Hepatocyte (in vitro differentiated cells): ENCODE measurements around the gene EPHA4. TPM values are rescaled to one million over a fixed set of nuclear protein-coding genes. Genes with fewer than 3 reads are reported as not detected.

Experiments used
- DNase-seq: peaks from one replicate; pipeline ENCODE4 v3.0.0-alpha.2; 2016; ENCODE audit warnings: low spot score
- H2AFZ ChIP-seq: fragments of 200-600 bp; sonication (generic); 2 replicates; pipeline ENCODE4 v1.6.0; 2016; ENCODE audit warnings: antibody characterized with exemption, mild to moderate bottlenecking
- H3K27ac ChIP-seq: fragments of 200-600 bp; sonication (generic); 2 replicates; pipeline ENCODE4 v1.5.1; 2016; ENCODE audit warnings: mild to moderate bottlenecking
- H3K27me3 ChIP-seq: fragments of 200-600 bp; sonication (generic); 2 replicates; pipeline ENCODE4 v1.6.1; 2016
- H3K36me3 ChIP-seq: fragments of 200-600 bp; sonication (generic); replicated peaks from 2 replicates; pipeline ENCODE4 v1.5.1; 2016; ENCODE audit warnings: low read depth; ENCODE audit not compliant: insufficient read depth
- H3K4me1 ChIP-seq: fragments of 200-600 bp; sonication (generic); 2 replicates; pipeline ENCODE4 v1.5.1; 2016; ENCODE audit warnings: mild to moderate bottlenecking, moderate library complexity; ENCODE audit not compliant: insufficient read depth
- H3K4me2 ChIP-seq: fragments of 200-600 bp; sonication (generic); 2 replicates; pipeline ENCODE4 v1.6.0; 2016
- H3K4me3 ChIP-seq: fragments of 200-600 bp; sonication (generic); 2 replicates; pipeline ENCODE4 v1.5.1; 2016; ENCODE audit warnings: mild to moderate bottlenecking
- H3K79me2 ChIP-seq: fragments of 200-600 bp; sonication (generic); 2 replicates; pipeline ENCODE4 v1.6.0; 2017; ENCODE audit warnings: mild to moderate bottlenecking
- H3K9me2 ChIP-seq: fragments of 200-600 bp; sonication (generic); replicated peaks from 2 replicates; pipeline ENCODE4 v1.6.0; 2017; ENCODE audit warnings: mild to moderate bottlenecking; ENCODE audit not compliant: insufficient read depth
- H3K9me3 ChIP-seq: fragments of 200-600 bp; sonication (generic); 2 replicates; pipeline ENCODE4 v1.5.1; 2016; ENCODE audit warnings: low read depth, mild to moderate bottlenecking
- H4K20me1 ChIP-seq: fragments of 200-600 bp; sonication (generic); 2 replicates; pipeline ENCODE4 v1.6.0; 2016; ENCODE audit warnings: mild to moderate bottlenecking; ENCODE audit not compliant: insufficient read depth, poor library complexity, severe bottlenecking
- CTCF ChIP-seq: fragments of 200-600 bp; sonication (generic); IDR thresholded peaks from 2 replicates; pipeline ENCODE4 v1.5.1; 2016; ENCODE audit warnings: antibody characterized with exemption, mild to moderate bottlenecking; ENCODE audit not compliant: poor library complexity
- EZH2 ChIP-seq: fragments of 200-600 bp; sonication (generic); IDR thresholded peaks from 2 replicates; pipeline ENCODE4 v1.6.1; 2016; ENCODE audit warnings: antibody characterized with exemption, mild to moderate bottlenecking, borderline replicate concordance
- EZH2phosphoT487 ChIP-seq: fragments of 200-600 bp; sonication (generic); IDR thresholded peaks from one replicate; pipeline ENCODE4 v1.6.1; 2018; ENCODE audit warnings: antibody characterized with exemption, mild to moderate bottlenecking, low read depth, moderate library complexity; ENCODE audit not compliant: unreplicated experiment, severe bottlenecking
- WGBS: methylation state at CpG from one replicate; pipeline ENCODE4 v1.1.6; 2016; ENCODE audit warnings: low lambda C conversion rate; ENCODE audit errors: missing lambda C conversion rate; 5-methylcytosine and 5-hydroxymethylcytosine counted together
- polyA plus RNA-seq: library from polyadenylated mRNA; unstranded; fragments of >200 nt; fragmentation: Nextera tagmentation; extraction: Ambion mirVana; gene quantifications from 2 replicates; pipeline ENCODE4 v1.2.1, GENCODE V29; 2016
- total RNA-seq: library from RNA; depleted of rRNA; stranded (reverse); fragments of >200 nt; gene quantifications from 2 replicates; pipeline ENCODE4 v1.2.3, GENCODE V29; 2014

Gene EPHA4
- total and polyA plus RNA-seq, 2 experiments from 2014 or later, result 7.8 to 36.8 TPM

GRCh38 chr2:221466744-221467143, 105.4 kb downstream of the EPHA4 start:
- Histone ChIP-seq H3K4me1 (no peaks in the 10 kb centered on the region), H3K27me3 (no peaks in the 10 kb centered on the region), H3K4me2 (no peak overlapping the region), H3K27ac (no peak overlapping the region), H3K36me3 (no peaks in the 10 kb centered on the region), H3K9me2 (no peaks in the 10 kb centered on the region), H3K9me3 (no peaks in the 10 kb centered on the region), H3K4me3 (no peak overlapping the region), H4K20me1 (peaks cover 10% of the 10 kb centered on the region), H3K79me2 (no peaks in the 10 kb centered on the region), H2AFZ (no peak overlapping the region)
- 88% methylated on average over 5 of the region's 5 CpGs for WGBS
- TF ChIP-seq EZH2phosphoT487 (no peak), EZH2 (no peak), CTCF (no peak)
- DNase-seq, result no peak

DNA sequence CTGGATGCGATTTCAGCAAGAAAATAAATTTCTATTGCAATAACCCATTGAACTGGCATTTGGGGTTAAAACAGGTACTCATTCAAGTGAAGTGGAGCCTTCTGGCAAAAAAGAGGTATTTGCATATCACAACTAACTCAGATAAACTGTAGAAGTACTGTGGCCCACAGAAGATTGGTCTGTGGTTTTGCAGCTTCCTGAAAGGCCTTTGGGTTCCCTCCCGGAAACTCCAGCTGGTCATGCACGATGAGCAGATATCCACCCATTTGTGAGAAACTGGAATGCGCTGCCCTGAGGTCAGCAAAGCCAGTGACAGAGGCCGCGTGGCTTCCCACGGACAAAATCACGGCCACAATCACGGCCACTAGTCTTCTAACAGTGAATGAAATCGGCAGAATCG, 106.3 kb downstream of the EPHA4 start:
- Histone ChIP-seq H3K36me3 (no peaks in the 10 kb centered on the region), H3K9me3 (no peaks in the 10 kb centered on the region), H4K20me1 (peaks cover 10% of the 10 kb centered on the region), H3K4me3 (no peak overlapping the region), H3K4me2 (no peak overlapping the region), H2AFZ (no peak overlapping the region), H3K9me2 (no peaks in the 10 kb centered on the region), H3K27me3 (no peaks in the 10 kb centered on the region), H3K79me2 (no peaks in the 10 kb centered on the region), H3K27ac (no peak overlapping the region), H3K4me1 (no peaks in the 10 kb centered on the region)
- no peak for TF ChIP-seq EZH2
- DNase-seq, result no peak
- WGBS, result 95% methylated on average over 11 of the region's 11 CpGs

DNA sequence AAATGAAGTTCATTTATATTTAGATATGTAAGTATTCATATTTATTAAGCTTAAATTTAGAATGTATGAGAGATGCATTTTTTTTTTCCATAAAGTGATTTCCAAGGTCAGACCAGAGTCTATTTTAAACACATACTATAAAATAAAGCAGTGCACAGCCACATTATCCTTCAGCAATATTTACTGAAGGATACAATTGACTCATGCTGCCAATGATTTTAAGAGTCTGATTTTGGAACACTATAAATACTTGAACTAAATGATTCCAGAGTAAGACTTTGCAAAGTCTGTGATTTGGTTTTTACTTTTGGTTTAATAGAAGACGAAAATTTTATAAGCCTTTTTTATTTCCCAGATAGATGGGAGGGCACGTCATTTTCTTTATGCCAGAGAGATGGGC, 107.1 kb downstream of the EPHA4 start:
- Histone ChIP-seq H3K36me3 (no peaks in the 10 kb centered on the region), H3K9me2 (no peaks in the 10 kb centered on the region), H3K27ac (no peak overlapping the region), H3K4me3 (no peak overlapping the region), H3K27me3 (no peaks in the 10 kb centered on the region), H3K79me2 (no peaks in the 10 kb centered on the region), H4K20me1 (peaks cover 8% of the 10 kb centered on the region), H2AFZ (no peak overlapping the region), H3K9me3 (no peaks in the 10 kb centered on the region), H3K4me1 (no peaks in the 10 kb centered on the region), H3K4me2 (no peak overlapping the region)
- TF ChIP-seq CTCF (no peak), EZH2phosphoT487 (no peak), EZH2 (no peak)
- no peak for DNase-seq
- WGBS, result 55% methylated on average over 2 of the region's 2 CpGs

DNA sequence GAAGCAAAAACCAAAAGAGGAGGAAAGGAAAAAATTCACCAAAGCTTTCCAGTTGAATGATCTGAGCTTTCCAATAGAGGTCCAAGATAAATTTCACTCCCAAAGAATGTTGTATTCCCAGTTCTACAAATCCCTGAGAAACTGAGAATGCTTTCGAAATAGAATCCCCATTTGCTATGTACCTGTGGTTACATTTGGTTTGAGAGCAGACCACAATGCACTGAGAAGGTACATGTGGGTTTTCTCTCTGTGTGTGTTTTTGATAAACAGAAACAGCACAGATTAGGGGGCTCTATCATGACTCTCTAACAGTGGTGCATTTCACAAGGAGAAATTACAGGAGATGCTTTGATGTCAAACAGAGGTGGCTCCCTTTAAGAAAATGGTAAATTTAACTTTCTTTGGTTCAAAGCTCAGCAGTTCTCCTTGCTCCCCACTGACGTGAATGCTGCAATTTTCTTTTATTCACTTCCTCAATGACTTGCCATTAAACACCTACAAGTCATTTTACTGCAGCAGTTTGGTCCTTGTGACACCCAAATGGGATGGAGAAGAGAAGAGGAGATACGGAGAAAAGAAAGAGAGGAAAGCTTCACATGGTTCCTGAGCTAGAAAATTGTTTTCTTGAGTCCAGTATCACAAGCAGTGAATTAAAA, 108.7 kb downstream of the EPHA4 start:
- Histone ChIP-seq H3K4me1 (peaks cover 5% of the 10 kb centered on the region), H2AFZ (no peak overlapping the region), H3K9me3 (no peaks in the 10 kb centered on the region), H3K4me2 (no peak overlapping the region), H3K27ac (no peak overlapping the region), H3K27me3 (no peaks in the 10 kb centered on the region), H3K9me2 (no peaks in the 10 kb centered on the region), H3K79me2 (no peaks in the 10 kb centered on the region), H3K4me3 (no peak overlapping the region), H3K36me3 (no peaks in the 10 kb centered on the region), H4K20me1 (peaks cover 2% of the 10 kb centered on the region)
- no peak for TF ChIP-seq EZH2
- no peak for TF ChIP-seq CTCF
- no peak for TF ChIP-seq EZH2phosphoT487
- WGBS, result 82% methylated on average over 3 of the region's 3 CpGs
- DNase-seq, result no peak
